Stomach (tissue), 9 donors: ENCODE measurements around the gene SOCS3. TPM values are rescaled to one million over a fixed set of nuclear protein-coding genes. Genes with fewer than 3 reads are reported as not detected.

Experiments used
- DNase-seq, 2 donors: peaks; one replicate each; pipeline versions ENCODE4 v3.0.0 to v3.0.0-alpha.2; 2013 to 2019
- H3K27ac ChIP-seq, 5 donors: fragments of 200-600 bp in 4 of 5; sonication (generic) in 4 of 5; one replicate each; pipeline ENCODE4 v1.5.1; 2013 to 2019; ENCODE audit warnings: mild to moderate bottlenecking in 1 of 5, moderate library complexity in 1 of 5
- H3K27me3 ChIP-seq, 3 donors: fragments of 200-600 bp; sonication (generic); one replicate each; pipeline ENCODE4 v1.5.1; 2017 to 2019; ENCODE audit warnings: mixed run types in 1 of 3
- H3K36me3 ChIP-seq, 4 donors: fragments of 200-600 bp; sonication (generic); 1 replicate in 3 of 4; 2 replicates in 1 of 4; pipeline ENCODE4 v1.5.1; 2016 to 2019
- H3K4me1 ChIP-seq, 4 donors: fragments of 200-600 bp; sonication (generic); one replicate each; pipeline ENCODE4 v1.5.1; 2016 to 2019
- H3K4me3 ChIP-seq, 4 donors: fragments of 200-600 bp; sonication (generic) in 3 of 4; one replicate each; pipeline ENCODE4 v1.5.1; 2016 to 2019; ENCODE audit warnings: mild to moderate bottlenecking in 1 of 4
- H3K9me3 ChIP-seq, 4 donors: fragments of 200-600 bp; sonication (generic); one replicate each; pipeline ENCODE4 v1.5.1; 2016 to 2019
- EP300 ChIP-seq: sonication (generic); formaldehyde crosslinking; IDR thresholded peaks from one replicate; pipeline ENCODE4 v1.6.1; 2017; ENCODE audit warnings: antibody characterized with exemption
- POLR2A ChIP-seq, 4 donors: fragments of 450-650 bp; IDR thresholded peaks; one replicate each; pipeline ENCODE4 v1.6.1; 2016; ENCODE audit warnings: antibody characterized with exemption in 4 of 4, control low read depth in 2 of 4, mild to moderate bottlenecking in 1 of 4, moderate library complexity in 1 of 4
- POLR2AphosphoS5 ChIP-seq, 3 donors: sonication (generic); formaldehyde crosslinking; IDR thresholded peaks; one replicate each; pipeline ENCODE4 v1.6.1; 2016; ENCODE audit warnings: antibody characterized with exemption in 3 of 3
- WGBS, 5 donors: extraction: QIAGEN DNeasy Blood & Tissue Kit in 3 of 5; methylation state at CpG; one replicate each; pipeline versions ENCODE4 v1.1.5 to v1.1.7; 2013 to 2018; 5-methylcytosine and 5-hydroxymethylcytosine counted together
- intact Hi-C: fragments of 100-400 bp; cut with DNase I; formaldehyde crosslinking; loops from one replicate; pipeline ENCODE4 v1.15.1; 2023; ENCODE audit warnings: low total_unique reads
- polyA plus RNA-seq, 3 donors: library from polyadenylated mRNA; stranded (reverse); fragments of 200-250 nt; gene quantifications; one replicate each; pipeline ENCODE4 v1.2.3, GENCODE V29; 2013
- total RNA-seq, 5 donors: library from RNA; depleted of rRNA; stranded (reverse); fragments of >200 nt; gene quantifications; one replicate each; pipeline versions ENCODE4 v1.1.0 to v1.2.3, GENCODE V29; 2014 to 2016
- TF ChIP-seq, protein P1 (sequence below), 7 experiments: fragments of 450-650 bp in 4 of 7; fragments of 200-600 bp in 3 of 7; sonication (generic) in 3 of 7; IDR thresholded peaks; one replicate each; pipeline ENCODE4 v1.5.1; 2016 to 2019; ENCODE audit warnings: antibody characterized with exemption in 7 of 7, control low read depth in 2 of 7, mild to moderate bottlenecking in 1 of 7
- donor health status: healthy with polysubstance abuse.
- donor health status: Bipolar disorder and iron deficiency.
- donor health status: healthy.

Gene SOCS3
- total and polyA plus RNA-seq, 8 donors: 18.7 to 62.9 (median 50.1) TPM

GRCh38 chr17:78355701-78356100 is 4.2 kb downstream of the SOCS3 start:
- H3K4me3 ChIP-seq: peak overlapping the region in 2 of 4 donors; percentile 95 to 99
- H3K27me3 ChIP-seq: no peaks in the 10 kb centered on the region
- 57 to 68% (median 62%) methylated on average over 3 of the region's 3 CpGs for WGBS, 5 donors
- H3K4me1 ChIP-seq: peaks cover 68 to 85% (median 81%) of the 10 kb centered on the region in 4 donors
- H3K36me3 ChIP-seq: peaks cover 9 to 41% (median 26%) of the 10 kb centered on the region in 4 donors
- H3K27ac ChIP-seq: peak overlapping the region in 4 of 5 donors; percentile 93 to 98 (median 96)
- DNase-seq: no peak
- H3K9me3 ChIP-seq: no peaks in the 10 kb centered on the region
- intact Hi-C loops: no loop called here
- TF ChIP-seq, protein P1, sequence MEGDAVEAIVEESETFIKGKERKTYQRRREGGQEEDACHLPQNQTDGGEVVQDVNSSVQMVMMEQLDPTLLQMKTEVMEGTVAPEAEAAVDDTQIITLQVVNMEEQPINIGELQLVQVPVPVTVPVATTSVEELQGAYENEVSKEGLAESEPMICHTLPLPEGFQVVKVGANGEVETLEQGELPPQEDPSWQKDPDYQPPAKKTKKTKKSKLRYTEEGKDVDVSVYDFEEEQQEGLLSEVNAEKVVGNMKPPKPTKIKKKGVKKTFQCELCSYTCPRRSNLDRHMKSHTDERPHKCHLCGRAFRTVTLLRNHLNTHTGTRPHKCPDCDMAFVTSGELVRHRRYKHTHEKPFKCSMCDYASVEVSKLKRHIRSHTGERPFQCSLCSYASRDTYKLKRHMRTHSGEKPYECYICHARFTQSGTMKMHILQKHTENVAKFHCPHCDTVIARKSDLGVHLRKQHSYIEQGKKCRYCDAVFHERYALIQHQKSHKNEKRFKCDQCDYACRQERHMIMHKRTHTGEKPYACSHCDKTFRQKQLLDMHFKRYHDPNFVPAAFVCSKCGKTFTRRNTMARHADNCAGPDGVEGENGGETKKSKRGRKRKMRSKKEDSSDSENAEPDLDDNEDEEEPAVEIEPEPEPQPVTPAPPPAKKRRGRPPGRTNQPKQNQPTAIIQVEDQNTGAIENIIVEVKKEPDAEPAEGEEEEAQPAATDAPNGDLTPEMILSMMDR (IDR thresholded peaks at IDR 0.05): no peak
- TF ChIP-seq POLR2AphosphoS5 (IDR thresholded peaks at IDR 0.05): peak in 1 of 3 donors; percentile 73

GRCh38 chr17:78355045-78355641 is 4.7 kb downstream of the SOCS3 start:
- 74 to 83% (median 77%) methylated on average over 9 of the region's 9 CpGs for WGBS, 5 donors
- TF ChIP-seq POLR2A (IDR thresholded peaks at IDR 0.05): no peak
- TF ChIP-seq, protein P1 (IDR thresholded peaks at IDR 0.05): no peak
- no peak for TF ChIP-seq EP300
- TF ChIP-seq POLR2AphosphoS5 (IDR thresholded peaks at IDR 0.05): no peak
- peak overlapping the region in 2 of 4 donors; percentile 95 to 99 for H3K4me3 ChIP-seq
- H3K36me3 ChIP-seq: peaks cover 9 to 41% (median 26%) of the 10 kb centered on the region in 4 donors
- no peaks in the 10 kb centered on the region for H3K27me3 ChIP-seq
- H3K27ac ChIP-seq: peak overlapping the region in 4 of 5 donors; percentile 93 to 98 (median 96)
- intact Hi-C loops: no loop called here
- peaks cover 70 to 86% (median 81%) of the 10 kb centered on the region in 4 donors for H3K4me1 ChIP-seq
- no peak for DNase-seq
- H3K9me3 ChIP-seq: no peaks in the 10 kb centered on the region

GRCh38 chr17:78353834-78354233 is 6.0 kb downstream of the SOCS3 start:
- Histone ChIP-seq H3K36me3 (peaks cover 9 to 37% (median 25%) of the 10 kb centered on the region in 4 donors), H3K9me3 (no peaks in the 10 kb centered on the region), H3K4me1 (peaks cover 71 to 93% (median 79%) of the 10 kb centered on the region in 4 donors), H3K27me3 (no peaks in the 10 kb centered on the region), H3K27ac (peak overlapping the region; percentile 77 to 98 (median 95)), H3K4me3 (peak overlapping the region in 2 of 4 donors; percentile 39 to 49)
- no peak for DNase-seq
- intact Hi-C loops: no loop called here
- TF ChIP-seq EP300 (no peak), POLR2AphosphoS5 (IDR thresholded peaks at IDR 0.05) (no peak), POLR2A (IDR thresholded peaks at IDR 0.05) (no peak)
- TF ChIP-seq, protein P1 (IDR thresholded peaks at IDR 0.05): no peak
- 90 to 100% (median 94%) methylated on average over 1 to 8 of the region's 8 CpGs for WGBS, 5 donors

GRCh38 chr17:78351449-78352006 is 8.3 kb downstream of the SOCS3 start:
- DNase-seq: peak; percentile 73 to 94
- H3K27me3 ChIP-seq: no peaks in the 10 kb centered on the region
- WGBS, 5 donors: 41 to 68% (median 55%) methylated on average over 9 to 16 of the region's 16 CpGs
- peaks cover 48 to 84% (median 57%) of the 10 kb centered on the region in 4 donors for H3K4me1 ChIP-seq
- TF ChIP-seq POLR2AphosphoS5 (IDR thresholded peaks at IDR 0.05): peak; percentile 85 to 97 (median 89)
- TF ChIP-seq POLR2A (IDR thresholded peaks at IDR 0.05): no peak
- TF ChIP-seq, protein P1 (IDR thresholded peaks at IDR 0.05): no peak
- TF ChIP-seq EP300: peak; percentile 95
- H3K27ac ChIP-seq: peak overlapping the region; percentile 40 to 98 (median 95)
- H3K4me3 ChIP-seq: no peak overlapping the region
- no peaks in the 10 kb centered on the region for H3K9me3 ChIP-seq
- intact Hi-C loops: no loop called here
- peaks cover 0 to 14% (median 6%) of the 10 kb centered on the region in 4 donors for H3K36me3 ChIP-seq
